ENCODE measurements around the gene HLA-DQA1. TPM values are rescaled to one million over a fixed set of nuclear protein-coding genes. Genes with fewer than 3 reads are reported as not detected.
"Not testable (repeated sequence)": the region's sequence is repeated elsewhere in the genome, so short reads cannot be mapped to it uniquely, and the experiment has no call there.

Gene HLA-DQA1
- total and polyA plus RNA-seq, 2 donors from 2014 or later, result 29.6 to 63.5 TPM

GRCh38 chr6:32627831-32628230 lies 9.4 kb upstream of the HLA-DQA1 start:
- peak; percentile 3 for TF ChIP-seq CTCF (IDR thresholded peaks at IDR 0.05; ENCODE audit: borderline replicate concordance, extremely low read depth, insufficient read depth)
- H3K9me3 ChIP-seq (ENCODE audit: control insufficient read depth in 2 of 3, insufficient read depth in 1 of 3, low read length in 3 of 3), result no peaks in the 10 kb centered on the region
- no peaks in the 10 kb centered on the region for H3K36me3 ChIP-seq (ENCODE audit: control insufficient read depth in 2 of 3, insufficient read depth in 3 of 3, low read length in 3 of 3)
- DNase-seq (peak in 1 of 5 donors; percentile 37), FAIRE-seq (peak; percentile 82)
- intact Hi-C loops (cut with DNase I), result no loop called here
- peak overlapping the region in 1 of 2 donors; percentile 14 for H3K27ac ChIP-seq (ENCODE audit: low read depth in 2 of 2, low read length in 2 of 2)
- no peak overlapping the region for H3K9ac ChIP-seq (ENCODE audit: low read length in 3 of 3)
- no peak overlapping the region for H3K4me3 ChIP-seq (ENCODE audit: low read length in 3 of 3)
- no peaks in the 10 kb centered on the region for H3K27me3 ChIP-seq (ENCODE audit: control insufficient read depth, insufficient read depth, low read length)
- H3K4me1 ChIP-seq (ENCODE audit: control insufficient read depth in 2 of 3, insufficient read depth in 2 of 3, low read depth in 1 of 3, low read length in 3 of 3), result no peaks in the 10 kb centered on the region

DNA sequence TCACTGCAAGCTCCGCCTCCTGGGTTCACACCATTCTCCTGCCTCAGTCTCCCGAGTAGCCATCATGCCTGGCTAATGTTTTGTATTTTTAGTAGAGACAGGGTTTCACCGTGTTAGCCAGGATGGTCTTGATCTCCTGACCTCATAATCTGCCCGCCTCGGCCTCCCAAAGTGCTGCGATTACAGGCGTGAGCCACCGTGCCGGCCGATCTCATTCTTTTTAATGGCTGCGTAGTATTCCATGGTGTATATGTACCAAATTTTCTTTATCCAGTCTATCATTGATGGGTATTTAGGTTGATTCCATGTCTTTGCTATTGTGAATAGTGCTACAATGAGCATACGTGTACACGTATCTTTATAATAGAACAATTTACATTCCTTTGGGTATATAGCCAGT lies 7.4 kb upstream of the HLA-DQA1 start:
- H3K36me3 ChIP-seq (ENCODE audit: control insufficient read depth in 2 of 3, insufficient read depth in 3 of 3, low read length in 3 of 3); H3K4me1 ChIP-seq (ENCODE audit: control insufficient read depth in 2 of 3, insufficient read depth in 2 of 3, low read depth in 1 of 3, low read length in 3 of 3); DNase-seq; H3K9me3 ChIP-seq (ENCODE audit: control insufficient read depth in 2 of 3, insufficient read depth in 1 of 3, low read length in 3 of 3); H3K27ac ChIP-seq (ENCODE audit: low read depth in 2 of 2, low read length in 2 of 2); intact Hi-C loops (cut with DNase I); H3K9ac ChIP-seq (ENCODE audit: low read length in 3 of 3); H3K4me3 ChIP-seq (ENCODE audit: low read length in 3 of 3); FAIRE-seq; H3K27me3 ChIP-seq (ENCODE audit: control insufficient read depth, insufficient read depth, low read length): not testable (repeated sequence)

GRCh38 chr6:32635526-32636123 lies 1.6 kb upstream of the HLA-DQA1 start:
- H3K27me3 ChIP-seq (ENCODE audit: control insufficient read depth, insufficient read depth, low read length), result no peaks in the 10 kb centered on the region
- no peak overlapping the region for H3K9ac ChIP-seq (ENCODE audit: low read length in 3 of 3)
- TF ChIP-seq CTCF (IDR thresholded peaks at IDR 0.05; ENCODE audit: borderline replicate concordance, extremely low read depth, insufficient read depth), result no peak
- H3K4me1 ChIP-seq (ENCODE audit: control insufficient read depth in 2 of 3, insufficient read depth in 2 of 3, low read depth in 1 of 3, low read length in 3 of 3), result no peaks in the 10 kb centered on the region
- no peak overlapping the region for H3K4me3 ChIP-seq (ENCODE audit: low read length in 3 of 3)
- no peaks in the 10 kb centered on the region for H3K9me3 ChIP-seq (ENCODE audit: control insufficient read depth in 2 of 3, insufficient read depth in 1 of 3, low read length in 3 of 3)
- no peak for DNase-seq
- no peaks in the 10 kb centered on the region for H3K36me3 ChIP-seq (ENCODE audit: control insufficient read depth in 2 of 3, insufficient read depth in 3 of 3, low read length in 3 of 3)
- no peak overlapping the region for H3K27ac ChIP-seq (ENCODE audit: low read depth in 2 of 2, low read length in 2 of 2)
- intact Hi-C loops (cut with DNase I), result no loop called here
- no peak for FAIRE-seq

- no peak overlapping the region for H3K27ac ChIP-seq (ENCODE audit: low read depth in 2 of 2, low read length in 2 of 2)
- H3K4me3 ChIP-seq (ENCODE audit: low read length in 3 of 3), result no peak overlapping the region
- H3K9me3 ChIP-seq (ENCODE audit: control insufficient read depth in 2 of 3, insufficient read depth in 1 of 3, low read length in 3 of 3), result no peaks in the 10 kb centered on the region
- no peak overlapping the region for H3K9ac ChIP-seq (ENCODE audit: low read length in 3 of 3)
- FAIRE-seq (no peak), DNase-seq (no peak)
- H3K4me1 ChIP-seq (ENCODE audit: control insufficient read depth in 2 of 3, insufficient read depth in 2 of 3, low read depth in 1 of 3, low read length in 3 of 3), result no peaks in the 10 kb centered on the region
- no peaks in the 10 kb centered on the region for H3K27me3 ChIP-seq (ENCODE audit: control insufficient read depth, insufficient read depth, low read length)
- no peaks in the 10 kb centered on the region for H3K36me3 ChIP-seq (ENCODE audit: control insufficient read depth in 2 of 3, insufficient read depth in 3 of 3, low read length in 3 of 3)
- intact Hi-C loops (cut with DNase I), result no loop called here
- TF ChIP-seq CTCF (IDR thresholded peaks at IDR 0.05; ENCODE audit: borderline replicate concordance, extremely low read depth, insufficient read depth), result no peak
These were observed 677 bp downstream of the HLA-DQA1 start for GRCh38 chr6:32637883-32638282.

All from kidney (tissue), 14 donors.